GM10266 (cell line): Measurements from ENCODE around the gene UBQLN2.

Experiments used
- DNase-seq: peaks from one replicate; pipeline ENCODE4 v3.0.0; 2012; ENCODE audit errors: extremely low spot score
- TF ChIP-seq, protein P1 (sequence below): IDR thresholded peaks from 2 replicates; pipeline ENCODE4 v1.5.1; 2012; ENCODE audit warnings: mild to moderate bottlenecking, low read depth; ENCODE audit not compliant: control insufficient read depth, insufficient read depth; ENCODE audit errors: missing control alignments

UBQLN2 gene

DNA sequence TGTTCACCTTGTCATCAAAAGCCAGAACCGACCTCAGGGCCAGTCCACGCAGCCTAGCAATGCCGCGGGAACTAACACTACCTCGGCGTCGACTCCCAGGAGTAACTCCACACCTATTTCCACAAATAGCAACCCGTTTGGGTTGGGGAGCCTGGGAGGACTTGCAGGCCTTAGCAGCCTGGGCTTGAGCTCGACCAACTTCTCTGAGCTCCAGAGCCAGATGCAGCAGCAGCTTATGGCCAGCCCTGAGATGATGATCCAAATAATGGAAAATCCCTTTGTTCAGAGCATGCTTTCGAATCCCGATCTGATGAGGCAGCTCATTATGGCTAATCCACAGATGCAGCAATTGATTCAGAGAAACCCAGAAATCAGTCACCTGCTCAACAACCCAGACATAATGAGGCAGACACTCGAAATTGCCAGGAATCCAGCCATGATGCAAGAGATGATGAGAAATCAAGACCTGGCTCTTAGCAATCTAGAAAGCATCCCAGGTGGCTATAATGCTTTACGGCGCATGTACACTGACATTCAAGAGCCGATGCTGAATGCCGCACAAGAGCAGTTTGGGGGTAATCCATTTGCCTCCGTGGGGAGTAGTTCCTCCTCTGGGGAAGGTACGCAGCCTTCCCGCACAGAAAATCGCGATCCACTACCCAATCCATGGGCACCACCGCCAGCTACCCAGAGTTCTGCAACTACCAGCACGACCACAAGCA lies 898 bp downstream of the UBQLN2 start:
- TF ChIP-seq, protein P1, sequence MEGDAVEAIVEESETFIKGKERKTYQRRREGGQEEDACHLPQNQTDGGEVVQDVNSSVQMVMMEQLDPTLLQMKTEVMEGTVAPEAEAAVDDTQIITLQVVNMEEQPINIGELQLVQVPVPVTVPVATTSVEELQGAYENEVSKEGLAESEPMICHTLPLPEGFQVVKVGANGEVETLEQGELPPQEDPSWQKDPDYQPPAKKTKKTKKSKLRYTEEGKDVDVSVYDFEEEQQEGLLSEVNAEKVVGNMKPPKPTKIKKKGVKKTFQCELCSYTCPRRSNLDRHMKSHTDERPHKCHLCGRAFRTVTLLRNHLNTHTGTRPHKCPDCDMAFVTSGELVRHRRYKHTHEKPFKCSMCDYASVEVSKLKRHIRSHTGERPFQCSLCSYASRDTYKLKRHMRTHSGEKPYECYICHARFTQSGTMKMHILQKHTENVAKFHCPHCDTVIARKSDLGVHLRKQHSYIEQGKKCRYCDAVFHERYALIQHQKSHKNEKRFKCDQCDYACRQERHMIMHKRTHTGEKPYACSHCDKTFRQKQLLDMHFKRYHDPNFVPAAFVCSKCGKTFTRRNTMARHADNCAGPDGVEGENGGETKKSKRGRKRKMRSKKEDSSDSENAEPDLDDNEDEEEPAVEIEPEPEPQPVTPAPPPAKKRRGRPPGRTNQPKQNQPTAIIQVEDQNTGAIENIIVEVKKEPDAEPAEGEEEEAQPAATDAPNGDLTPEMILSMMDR: no peak
- no peak for DNase-seq

DNA sequence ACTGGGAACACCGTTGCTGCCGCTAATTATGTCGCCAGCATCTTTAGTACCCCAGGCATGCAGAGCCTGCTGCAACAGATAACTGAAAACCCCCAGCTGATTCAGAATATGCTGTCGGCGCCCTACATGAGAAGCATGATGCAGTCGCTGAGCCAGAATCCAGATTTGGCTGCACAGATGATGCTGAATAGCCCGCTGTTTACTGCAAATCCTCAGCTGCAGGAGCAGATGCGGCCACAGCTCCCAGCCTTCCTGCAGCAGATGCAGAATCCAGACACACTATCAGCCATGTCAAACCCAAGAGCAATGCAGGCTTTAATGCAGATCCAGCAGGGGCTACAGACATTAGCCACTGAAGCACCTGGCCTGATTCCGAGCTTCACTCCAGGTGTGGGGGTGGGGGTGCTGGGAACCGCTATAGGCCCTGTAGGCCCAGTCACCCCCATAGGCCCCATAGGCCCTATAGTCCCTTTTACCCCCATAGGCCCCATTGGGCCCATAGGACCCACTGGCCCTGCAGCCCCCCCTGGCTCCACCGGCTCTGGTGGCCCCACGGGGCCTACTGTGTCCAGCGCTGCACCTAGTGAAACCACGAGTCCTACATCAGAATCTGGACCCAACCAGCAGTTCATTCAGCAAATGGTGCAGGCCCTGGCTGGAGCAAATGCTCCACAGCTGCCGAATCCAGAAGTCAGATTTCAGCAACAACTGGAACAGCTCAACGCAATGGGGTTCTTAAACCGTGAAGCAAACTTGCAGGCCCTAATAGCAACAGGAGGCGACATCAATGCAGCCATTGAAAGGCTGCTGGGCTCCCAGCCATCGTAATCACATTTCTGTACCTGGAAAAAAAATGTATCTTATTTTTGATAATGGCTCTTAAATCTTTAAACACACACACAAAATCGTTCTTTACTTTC lies 1.8 kb downstream of the UBQLN2 start:
- TF ChIP-seq, protein P1: no peak
- DNase-seq: no peak

DNA sequence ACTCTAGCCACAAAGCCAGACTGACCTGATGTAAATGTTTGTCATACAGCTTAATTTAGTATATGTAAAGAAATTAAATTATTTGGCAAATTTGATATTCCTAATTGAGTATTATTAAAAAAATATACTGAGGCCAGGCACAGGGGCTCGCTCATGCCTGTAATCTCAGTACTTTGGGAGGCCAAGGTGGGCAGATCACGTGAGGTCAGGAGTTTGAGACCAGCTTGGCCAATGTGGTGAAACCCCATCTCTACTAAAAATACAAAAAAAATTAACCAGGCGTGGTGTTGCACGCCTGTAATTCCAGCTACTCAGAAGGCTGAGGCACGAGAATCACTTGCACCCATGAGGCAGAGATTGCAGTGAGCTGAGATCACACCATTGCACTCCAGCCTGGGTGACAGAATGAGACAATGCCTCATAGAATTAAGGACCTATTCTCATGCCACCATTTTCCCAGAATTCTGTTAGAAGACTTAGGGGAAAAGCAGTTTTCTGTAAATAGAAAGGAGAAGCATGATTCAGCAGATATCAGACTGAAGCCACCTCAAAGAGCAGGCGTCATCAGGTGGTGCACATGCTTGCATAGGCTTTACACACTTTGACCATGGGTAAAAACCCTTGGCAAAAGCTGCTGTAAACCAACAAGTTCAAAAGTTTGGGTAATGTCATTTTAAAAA lies 6.1 kb downstream of the UBQLN2 start:
- TF ChIP-seq, protein P1: no peak
- DNase-seq: no peak

DNA sequence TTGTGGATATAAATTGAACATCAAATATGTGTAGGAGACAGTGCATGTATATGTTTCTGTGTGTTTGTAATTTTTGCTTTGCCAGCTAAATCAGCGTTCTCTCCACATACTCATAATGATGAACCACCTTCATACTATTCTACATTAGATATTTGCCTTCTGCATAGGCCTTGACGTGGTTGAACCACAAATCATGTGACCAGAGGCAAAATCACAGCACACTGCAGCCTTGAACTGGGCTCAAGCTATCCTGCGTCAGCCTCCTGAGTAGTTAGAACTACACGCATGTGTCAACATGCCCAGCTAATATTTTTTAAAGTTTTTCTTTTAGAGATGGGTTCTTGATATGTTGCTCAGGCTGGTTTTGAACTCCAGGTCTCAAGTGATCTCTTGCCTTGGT lies 9.5 kb downstream of the UBQLN2 start:
- TF ChIP-seq, protein P1: no peak
- no peak for DNase-seq

DNA sequence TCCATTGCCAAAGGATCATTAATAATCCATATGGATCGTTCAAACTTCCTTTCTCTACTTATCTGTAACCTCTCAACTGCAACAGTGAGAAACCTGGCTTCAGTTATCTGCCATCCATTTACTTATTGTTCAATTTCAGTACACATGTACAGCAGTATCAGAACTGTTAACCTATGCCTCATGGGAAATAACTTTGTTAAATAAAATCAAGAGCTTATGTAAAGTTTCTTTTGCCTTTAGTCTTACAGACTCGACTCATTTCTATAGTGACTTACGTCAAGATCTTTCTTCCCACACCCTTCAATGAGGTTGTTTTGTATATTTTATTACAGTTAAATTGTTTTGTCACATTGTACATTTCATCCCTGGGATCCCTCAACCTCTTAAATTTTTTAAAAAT lies 11.4 kb downstream of the UBQLN2 start:
- no peak for DNase-seq
- TF ChIP-seq, protein P1: no peak

DNA sequence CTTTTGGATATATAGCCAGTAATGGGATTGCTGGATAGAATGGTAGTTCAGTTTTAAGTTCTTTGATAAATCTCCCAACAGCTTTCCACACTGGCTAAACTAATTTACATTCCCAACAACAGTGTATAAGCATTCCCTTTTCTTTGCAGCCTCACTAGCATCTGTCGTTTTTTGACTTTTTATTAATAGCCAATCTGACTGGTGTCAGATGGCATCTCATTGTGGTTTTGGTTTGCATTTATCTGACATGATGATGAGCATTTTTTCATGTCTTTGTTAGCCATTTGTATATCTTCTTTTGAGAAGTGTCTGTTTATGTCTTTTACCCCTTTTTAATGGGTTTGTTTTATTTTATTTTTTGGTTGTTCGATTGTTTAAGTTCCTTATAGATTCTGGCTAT lies 13.3 kb downstream of the UBQLN2 start:
- TF ChIP-seq, protein P1: no peak
- DNase-seq: no peak
